Frontal cortex (tissue), 4 donors: ENCODE data around the gene RAB3IL1. TPM values are rescaled to one million over a fixed set of nuclear protein-coding genes. Genes with fewer than 3 reads are reported as not detected.

Experiments used
- DNase-seq, 2 donors: peaks; one replicate each; pipeline ENCODE4 v3.0.0; 2012; ENCODE audit warnings: low spot score in 2 of 2
- FAIRE-seq: peaks from 2 replicates; lab custom pipeline; 2012; peaks lifted over from hg19 to GRCh38; lab: Jason Lieb, UNC
- total RNA-seq: library from RNA; depleted of rRNA; stranded (reverse); fragments of >200 nt; gene quantifications from one replicate; pipeline ENCODE4 v1.2.3, GENCODE V29; 2014
- donor health status: control.
- donor health status: control.
- donor health status: control.

Gene RAB3IL1
- total RNA-seq, 1 donor from 2014 or later, result 1.6 TPM

GRCh38 chr11:61872935-61873565 lies 44.3 kb downstream of the RAB3IL1 start:
- DNase-seq (no peak), FAIRE-seq (no peak)

DNA sequence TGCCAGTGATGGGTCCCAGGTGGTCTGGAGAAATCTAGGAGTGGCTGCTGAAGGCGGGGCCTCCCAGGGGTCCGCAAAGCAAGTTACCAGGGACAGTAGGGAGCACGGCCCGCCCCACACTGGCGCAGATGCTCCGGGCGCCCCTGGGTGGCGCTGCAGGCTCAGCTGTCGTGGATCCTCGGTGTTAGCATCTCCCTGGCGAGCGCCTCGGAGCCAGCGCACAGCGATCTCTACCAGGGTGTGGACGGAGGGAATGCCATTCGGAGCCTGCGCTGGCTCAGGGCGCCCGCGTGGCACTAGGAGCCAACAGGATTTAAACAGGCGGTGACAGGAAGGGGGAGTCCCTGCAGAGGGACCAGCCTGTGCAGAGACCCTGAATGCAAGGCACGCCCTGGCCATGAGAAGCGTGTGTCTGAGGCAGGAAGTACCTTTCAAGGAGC lies 46.2 kb downstream of the RAB3IL1 start:
- no peak for FAIRE-seq
- peak; percentile 70 to 91 for DNase-seq

DNA sequence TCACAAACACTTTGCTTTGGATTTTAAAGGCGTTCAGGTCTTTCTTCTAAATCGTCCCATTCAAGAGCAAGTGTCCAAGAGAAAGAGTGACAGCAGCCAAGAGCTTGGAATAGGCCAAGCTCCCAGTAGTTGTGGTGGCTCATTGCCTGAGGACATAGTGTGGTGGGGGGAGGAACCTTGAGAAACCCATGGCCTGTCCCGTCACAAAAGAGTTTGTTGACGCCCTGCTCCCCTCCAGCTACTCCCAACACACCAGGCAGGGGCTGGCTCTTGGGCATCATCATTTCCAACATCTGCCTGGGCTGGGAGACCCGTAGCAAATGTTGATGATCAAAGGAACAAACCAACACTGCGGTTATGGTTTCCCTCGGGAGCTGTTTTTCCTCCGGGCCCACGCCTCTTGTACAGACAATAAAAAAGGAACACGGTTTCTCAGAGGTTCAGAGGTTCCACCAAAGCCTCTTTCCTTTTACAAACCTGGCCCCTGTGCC lies 46.8 kb downstream of the RAB3IL1 start:
- FAIRE-seq (no peak), DNase-seq (no peak)

DNA sequence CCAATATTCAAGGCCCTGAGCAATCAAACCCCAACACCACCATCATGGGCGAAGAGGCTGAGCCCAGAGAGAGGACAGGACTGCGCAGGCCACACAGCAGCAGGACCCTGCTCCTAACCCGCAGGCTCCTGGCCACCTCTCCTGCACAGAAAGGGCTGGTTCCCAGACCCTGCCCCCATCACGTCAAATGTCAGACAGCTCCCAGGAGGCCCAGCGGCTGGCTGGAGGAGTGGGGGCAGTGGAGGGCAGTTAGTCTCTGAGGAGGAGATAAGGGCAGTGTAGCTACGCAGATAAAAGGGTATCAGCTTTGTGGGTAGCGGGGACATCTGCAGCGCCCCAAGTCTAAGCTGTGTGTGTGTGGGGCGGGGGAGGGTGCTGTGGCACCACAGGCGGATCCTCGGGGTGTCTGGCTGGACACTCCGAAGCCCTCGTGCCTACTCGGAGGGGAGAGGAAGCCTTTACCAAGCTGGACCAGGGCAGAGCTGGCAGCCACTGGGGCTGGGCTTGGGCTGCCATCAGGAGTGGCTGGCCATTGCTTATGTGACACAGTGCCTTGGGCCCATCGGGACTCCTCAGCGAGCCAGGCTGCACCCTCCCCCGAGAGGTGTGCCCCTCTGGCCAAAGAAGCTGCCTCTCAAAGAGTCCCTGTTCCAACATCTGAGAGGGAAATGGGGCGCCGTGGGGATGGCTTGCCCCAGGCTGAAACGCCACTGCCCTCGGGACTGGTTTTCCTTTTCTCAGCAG lies 47.5 kb downstream of the RAB3IL1 start:
- DNase-seq (no peak), FAIRE-seq (no peak)

GRCh38 chr11:61869429-61869707 lies 48.0 kb downstream of the RAB3IL1 start:
- FAIRE-seq, result no peak

GRCh38 chr11:61868571-61869428 lies 48.6 kb downstream of the RAB3IL1 start:
- no peak for FAIRE-seq
- DNase-seq, result no peak

More at GRCh38 chr11:61869429-61869707, 48.0 kb downstream of the RAB3IL1 start:
- no peak for DNase-seq

DNA sequence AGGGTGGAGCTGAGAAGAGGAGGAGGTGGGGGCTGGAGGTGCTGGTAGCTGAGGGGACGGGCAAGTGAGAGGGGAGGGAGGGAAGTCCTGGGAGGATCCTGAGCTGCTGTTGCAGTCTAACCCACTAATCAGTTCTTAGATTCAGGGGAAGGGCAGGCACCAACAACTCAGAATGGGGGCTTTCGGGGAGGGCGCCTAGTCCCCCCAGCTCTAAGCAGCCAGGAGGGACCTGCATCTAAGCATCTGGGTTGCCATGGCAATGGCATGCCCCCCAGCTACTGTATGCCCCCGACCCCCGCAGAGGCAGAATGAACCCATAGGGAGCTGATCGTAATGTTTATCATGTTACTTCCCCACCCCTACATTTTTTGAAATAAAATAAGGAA lies 50.4 kb downstream of the RAB3IL1 start:
- DNase-seq, result no peak
- no peak for FAIRE-seq

- FAIRE-seq (no peak), DNase-seq (no peak)
Measured at GRCh38 chr11:61866231-61866957, 51.0 kb downstream of the RAB3IL1 start.

DNA sequence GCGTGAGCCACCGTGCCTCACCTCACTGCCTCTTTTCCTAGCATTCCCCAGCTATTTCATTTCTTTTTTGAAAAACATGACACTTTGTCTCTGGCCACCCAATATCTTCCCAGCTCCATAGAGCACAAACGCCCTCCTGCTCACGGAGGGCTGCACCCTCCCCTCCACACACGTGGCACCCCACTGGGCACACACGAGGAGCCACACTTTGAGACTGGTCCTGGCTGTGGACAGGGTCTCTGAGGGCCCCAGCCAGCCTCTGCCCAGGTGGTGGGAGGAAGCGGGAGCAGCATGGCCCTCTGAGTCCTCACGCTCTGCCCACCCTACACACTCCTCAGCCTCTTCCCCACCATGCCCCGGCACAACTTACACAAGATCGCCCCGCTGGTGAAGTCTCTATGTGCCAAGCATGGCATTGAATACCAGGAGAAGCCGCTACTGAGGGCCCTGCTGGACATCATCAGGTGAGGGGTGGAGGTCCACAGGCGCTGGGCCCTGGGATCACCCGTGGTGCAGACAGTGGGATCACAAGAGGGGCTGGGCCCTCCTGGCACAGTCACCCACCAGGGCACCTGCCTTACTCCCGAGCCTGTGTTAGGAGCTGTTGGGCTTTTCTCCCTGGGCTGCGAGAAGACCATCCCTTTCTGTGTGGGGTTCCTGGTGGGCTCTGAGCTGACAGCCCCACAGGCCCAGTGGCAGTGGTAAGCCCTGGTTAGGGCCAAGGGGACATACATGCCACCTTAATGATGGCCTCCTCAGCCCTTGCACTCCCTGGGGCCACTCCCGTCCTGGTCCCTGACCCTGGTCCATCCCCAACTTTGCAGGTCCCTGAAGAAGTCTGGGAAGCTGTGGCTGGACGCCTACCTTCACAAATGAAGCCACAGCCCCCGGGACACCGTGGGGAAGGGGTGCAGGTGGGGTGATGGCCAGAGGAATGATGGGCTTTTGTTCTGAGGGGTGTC lies 52.3 kb downstream of the RAB3IL1 start:
- FAIRE-seq, result no peak
- DNase-seq, result no peak

GRCh38 chr11:61863548-61864081 lies 53.8 kb downstream of the RAB3IL1 start:
- FAIRE-seq, result no peak
- no peak for DNase-seq

- FAIRE-seq (no peak), DNase-seq (no peak)
Measured at GRCh38 chr11:61862714-61863547, 54.4 kb downstream of the RAB3IL1 start.

DNA sequence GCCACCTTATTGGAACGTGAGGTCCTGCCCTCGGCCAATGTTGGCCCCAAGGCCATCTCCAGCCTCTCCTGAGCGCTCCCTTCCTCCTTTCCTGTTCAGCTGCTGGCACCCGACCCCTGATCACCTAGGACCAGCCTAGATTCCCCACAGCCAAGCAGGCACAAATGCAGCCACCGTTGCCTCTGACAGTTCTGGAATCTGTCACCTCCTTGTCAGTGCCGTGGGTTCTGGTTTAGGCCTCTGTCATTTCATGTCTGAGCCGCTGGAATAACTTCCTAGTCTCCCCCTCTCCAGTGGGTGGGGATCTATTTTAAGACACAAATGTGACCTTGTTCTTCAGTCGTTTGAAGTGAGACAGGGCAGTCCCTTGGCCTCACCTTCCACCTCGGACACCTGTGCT lies 55.7 kb downstream of the RAB3IL1 start:
- DNase-seq (no peak), FAIRE-seq (no peak)

DNA sequence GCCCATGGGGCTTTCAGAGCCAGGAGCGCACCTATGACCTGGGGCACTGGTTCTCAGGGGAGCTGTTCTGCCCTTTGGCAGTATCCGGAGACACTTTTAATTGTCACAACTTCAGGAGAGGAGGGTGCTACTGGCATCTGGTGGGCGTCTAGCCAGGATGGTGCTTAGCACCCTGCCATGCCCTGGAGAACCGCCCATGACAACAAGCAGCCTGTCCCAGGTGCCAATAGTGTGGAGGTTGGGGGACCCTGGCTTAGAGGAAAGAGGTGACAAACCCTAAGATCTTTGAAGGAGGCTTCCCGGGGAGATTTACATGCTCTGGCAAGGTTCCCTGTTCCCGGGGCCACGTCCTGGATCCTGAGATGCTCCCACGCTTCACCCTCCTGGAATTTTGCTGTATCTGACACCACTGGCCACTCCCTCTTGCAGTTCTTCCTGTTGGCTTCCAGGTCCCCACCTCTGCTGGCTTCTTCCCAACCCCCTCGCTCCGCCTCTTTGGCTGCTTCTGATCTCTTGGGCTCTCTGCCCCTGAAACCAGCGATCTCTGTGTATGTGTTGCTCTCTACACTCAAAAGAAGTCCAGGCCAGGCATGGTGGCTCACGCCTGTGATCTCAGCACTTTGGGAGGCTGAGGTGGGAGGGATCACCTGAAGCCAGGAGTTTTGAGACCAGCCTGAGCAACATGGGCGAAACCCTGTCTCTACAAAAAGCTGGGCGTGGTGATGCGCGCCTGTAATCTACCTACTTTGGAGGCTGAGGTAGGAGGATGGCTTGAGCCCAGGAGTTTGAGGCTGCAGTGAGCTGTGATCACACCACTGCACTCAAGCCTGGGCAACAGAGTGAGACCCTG lies 57.1 kb downstream of the RAB3IL1 start:
- DNase-seq (no peak), FAIRE-seq (no peak)

DNA sequence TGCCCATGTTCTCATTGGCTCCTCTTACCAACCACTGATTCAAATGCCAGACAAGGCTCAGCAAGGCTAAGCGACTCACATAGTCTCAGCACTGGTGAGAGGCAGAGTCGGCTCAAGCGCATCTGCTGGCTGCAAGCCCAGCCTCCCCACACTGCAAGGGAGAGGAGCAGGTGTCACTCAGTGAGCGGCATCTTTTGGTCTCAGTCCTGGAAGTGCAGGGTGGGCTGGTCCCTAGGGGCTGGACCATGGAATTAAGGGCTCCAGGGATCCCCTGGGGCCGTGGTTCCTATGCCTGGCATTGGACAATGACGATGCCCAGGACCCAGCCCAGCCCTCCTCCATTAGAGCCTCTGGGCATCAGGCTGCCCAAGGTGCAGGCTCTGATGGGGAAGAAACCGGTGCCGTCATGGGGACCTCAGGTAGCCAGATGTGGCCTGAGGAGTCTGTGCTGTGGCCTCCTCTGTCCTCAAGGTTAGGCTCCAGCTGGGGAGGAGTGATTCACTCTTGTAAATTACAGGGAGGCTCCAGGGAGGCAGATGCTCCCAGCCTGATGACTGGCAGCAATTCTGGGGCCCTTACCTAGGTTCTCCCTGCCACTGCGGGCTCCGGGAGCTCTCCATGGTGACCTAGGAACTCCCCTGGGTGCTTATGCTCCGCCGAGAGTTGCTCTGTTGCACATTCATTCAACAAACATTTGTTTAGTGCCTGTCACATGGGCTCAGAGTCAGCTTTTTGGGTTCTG lies 61.3 kb downstream of the RAB3IL1 start:
- FAIRE-seq (no peak), DNase-seq (no peak)

DNA sequence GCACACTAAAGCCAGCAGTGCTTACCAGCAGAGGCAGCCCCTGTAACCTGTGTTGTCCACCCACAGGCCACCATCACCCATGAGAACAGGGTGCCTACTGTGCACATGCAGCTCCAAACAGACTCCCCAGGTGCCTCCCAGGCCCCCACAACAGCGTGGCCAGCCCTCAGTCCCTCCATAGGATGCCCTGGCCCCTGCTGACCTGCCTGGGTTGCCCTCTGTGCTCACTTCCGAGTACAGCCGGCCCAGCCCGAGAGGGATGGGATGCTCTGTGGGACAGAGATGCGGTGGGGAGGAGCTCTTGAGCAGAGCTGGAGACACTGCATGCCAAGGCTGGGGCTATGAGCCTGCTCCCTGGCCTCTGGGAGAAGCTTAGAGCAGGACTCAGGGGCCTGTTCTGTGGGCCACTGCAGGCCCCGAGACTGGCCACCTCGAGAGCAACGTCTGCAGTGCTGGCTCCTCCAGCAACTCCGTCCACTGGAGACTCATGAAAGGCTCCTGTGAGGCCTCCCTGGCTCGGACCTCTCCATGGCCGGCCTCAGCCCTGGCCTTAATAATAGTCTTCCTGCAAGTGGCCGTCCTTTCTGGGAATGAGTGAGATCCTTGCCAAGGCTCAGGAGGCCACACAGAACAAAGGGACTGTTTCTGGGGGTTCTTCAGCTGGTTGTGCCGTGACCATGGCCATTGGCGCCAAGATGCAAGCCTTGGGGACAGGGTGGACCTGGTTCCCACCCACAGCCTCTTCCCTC lies 62.2 kb downstream of the RAB3IL1 start:
- DNase-seq, result no peak
- no peak for FAIRE-seq
